HG03565 (cell line): ENCODE results near the gene FRMPD3.
A peak's percentile ranks its signal among the peaks of the same experiment; 100 is the strongest.
"Not testable (repeated sequence)": the region's sequence is repeated elsewhere in the genome, so short reads cannot be mapped to it uniquely, and the experiment has no call there.

ENCODE experiments used
- ATAC-seq: cut with Tn5 transposase; IDR thresholded peaks from one replicate; pipeline ENCODE4 v1.9.1; 2021; ENCODE audit warnings: mild to moderate bottlenecking, moderate library complexity; ENCODE audit not compliant: unreplicated experiment

The FRMPD3 gene

DNA sequence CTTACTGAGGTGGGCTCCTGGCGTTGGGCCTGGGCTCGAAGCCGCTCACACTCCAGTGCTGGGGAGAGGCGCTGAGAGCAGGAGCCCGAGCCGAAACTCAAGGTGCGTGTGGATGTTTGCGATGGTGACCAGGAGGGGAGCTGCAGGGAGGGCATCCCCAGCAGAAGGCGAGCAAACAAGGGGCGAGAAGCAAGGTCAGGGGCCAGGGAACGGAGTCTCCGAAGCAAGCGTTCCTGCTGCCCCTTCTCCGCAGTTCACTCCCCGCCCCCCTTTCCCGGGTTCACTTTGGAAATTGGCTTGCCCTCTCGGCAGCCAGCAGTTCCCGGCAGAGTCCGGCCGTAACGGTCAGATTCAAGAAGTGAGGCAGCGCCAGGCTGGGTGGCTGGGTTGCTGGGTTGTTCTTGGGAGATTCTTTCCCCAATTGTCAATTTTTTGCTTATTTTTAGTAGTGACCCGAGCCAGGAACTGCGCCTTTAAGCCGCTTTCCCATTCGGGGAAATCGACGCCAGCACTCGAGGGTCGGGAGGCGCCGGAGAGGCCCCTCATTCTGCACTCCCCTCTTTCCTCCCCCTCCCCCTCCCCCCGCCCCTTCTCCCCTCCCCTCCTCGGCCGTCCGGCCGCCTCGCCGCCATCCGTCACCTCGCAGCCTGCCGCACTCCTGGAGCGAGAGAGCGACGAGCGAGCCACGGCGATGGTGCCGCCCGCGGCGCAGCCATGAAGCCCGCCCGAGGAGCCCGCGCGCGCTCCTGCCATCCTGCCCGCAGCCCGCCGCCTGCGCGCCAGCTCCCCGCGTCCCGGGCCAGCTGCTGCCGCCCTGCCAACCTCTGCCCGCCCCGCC lies at the start of gene FRMPD3:
TSS of gene FRMPD3 (plus strand) at position 655 of the 838 bp plus-strand sequence. CDS start 76,937 bp downstream, outside the sequence.
- ATAC-seq: no peak

- ATAC-seq: no peak
Measured at GRCh38 chrX:107420571-107420970, 28.9 kb upstream of the FRMPD3 start.

GRCh38 chrX:107421337-107421861 lies 28.1 kb upstream of the FRMPD3 start:
- ATAC-seq: no peak

GRCh38 chrX:107429090-107429489 lies 20.4 kb upstream of the FRMPD3 start:
- no peak for ATAC-seq

GRCh38 chrX:107440187-107440586 lies 9.3 kb upstream of the FRMPD3 start:
- no peak for ATAC-seq

- ATAC-seq: no peak
Measured at GRCh38 chrX:107440692-107441091, 8.8 kb upstream of the FRMPD3 start.

DNA sequence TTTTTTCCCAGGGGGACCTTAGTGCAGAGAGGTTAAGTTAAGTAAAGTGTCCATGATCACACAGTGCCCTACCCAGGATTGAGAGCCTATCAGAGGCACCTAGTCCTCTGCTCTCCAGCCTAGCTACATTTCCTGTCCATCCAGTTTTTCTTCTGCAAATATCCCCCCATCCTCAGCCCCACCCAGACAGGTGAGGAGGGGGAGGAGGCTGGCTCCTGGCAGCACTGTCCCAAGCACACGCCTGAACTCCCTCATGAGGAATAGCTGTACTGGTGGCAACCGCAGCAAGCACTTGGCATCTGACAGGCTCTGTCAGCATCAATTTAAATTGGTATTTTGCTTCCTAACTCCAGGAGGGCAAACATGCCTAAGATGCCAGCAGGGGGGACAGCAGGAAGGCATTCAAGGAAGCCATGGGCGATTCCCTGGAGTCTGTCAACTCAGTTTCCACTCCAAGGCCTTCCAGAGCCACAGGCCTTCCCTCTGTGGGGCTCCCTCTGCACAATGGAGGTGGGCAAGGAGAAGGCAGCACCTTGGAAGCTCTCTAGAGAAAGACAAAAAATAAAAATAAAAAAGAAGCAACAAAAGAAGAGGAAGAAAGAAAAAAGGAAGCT lies 6.4 kb upstream of the FRMPD3 start:
- ATAC-seq: no peak

DNA sequence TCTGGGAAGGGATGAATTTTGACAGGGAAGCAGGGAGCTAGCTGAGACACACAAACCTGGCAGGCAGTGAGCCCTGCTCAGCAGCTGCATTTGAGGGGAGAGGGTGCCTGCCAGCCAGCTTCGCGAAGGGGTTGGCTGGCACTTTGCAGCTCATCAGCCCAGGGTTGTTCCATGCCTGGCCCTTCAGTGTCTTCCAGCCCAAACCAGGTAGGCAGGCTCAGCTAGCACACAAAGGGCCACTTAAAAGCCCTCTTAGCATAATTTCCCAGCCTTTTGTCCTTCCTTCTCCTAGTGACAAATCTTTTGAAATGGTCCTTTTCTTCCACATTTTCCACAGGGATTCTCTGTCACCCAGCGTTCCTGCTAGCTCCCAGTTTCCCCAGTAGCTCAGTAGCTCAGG lies 4.3 kb upstream of the FRMPD3 start:
- ATAC-seq: no peak

DNA sequence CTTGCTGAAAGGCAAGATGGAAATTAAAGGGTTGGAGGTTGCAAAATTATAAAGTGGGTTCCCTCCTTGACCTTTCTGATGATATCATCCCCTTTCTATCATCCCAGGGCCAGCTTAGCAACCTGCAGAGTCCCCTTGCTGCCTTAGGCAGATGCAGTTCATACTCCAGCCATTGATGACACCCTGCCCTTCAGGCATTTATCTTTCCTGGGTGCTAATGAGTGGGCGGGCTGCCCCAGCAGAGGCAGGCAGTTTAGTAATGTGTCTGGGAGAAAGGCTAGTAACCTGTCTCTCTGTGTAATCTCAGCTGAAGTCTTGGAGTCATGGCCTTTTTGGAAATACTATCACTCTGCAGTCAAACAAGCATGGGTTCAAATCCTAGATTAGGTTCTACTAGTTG lies 3.8 kb upstream of the FRMPD3 start:
- ATAC-seq: no peak

- no peak for ATAC-seq
Measured at GRCh38 chrX:107447642-107448041, 1.8 kb upstream of the FRMPD3 start.

GRCh38 chrX:107448625-107448997 lies 841 bp upstream of the FRMPD3 start:
- no peak for ATAC-seq

- no peak for ATAC-seq
Measured at GRCh38 chrX:107450823-107451509, 1.5 kb downstream of the FRMPD3 start.

GRCh38 chrX:107451731-107452130 lies 2.3 kb downstream of the FRMPD3 start:
- no peak for ATAC-seq

GRCh38 chrX:107452581-107452980 lies 3.1 kb downstream of the FRMPD3 start:
- no peak for ATAC-seq

DNA sequence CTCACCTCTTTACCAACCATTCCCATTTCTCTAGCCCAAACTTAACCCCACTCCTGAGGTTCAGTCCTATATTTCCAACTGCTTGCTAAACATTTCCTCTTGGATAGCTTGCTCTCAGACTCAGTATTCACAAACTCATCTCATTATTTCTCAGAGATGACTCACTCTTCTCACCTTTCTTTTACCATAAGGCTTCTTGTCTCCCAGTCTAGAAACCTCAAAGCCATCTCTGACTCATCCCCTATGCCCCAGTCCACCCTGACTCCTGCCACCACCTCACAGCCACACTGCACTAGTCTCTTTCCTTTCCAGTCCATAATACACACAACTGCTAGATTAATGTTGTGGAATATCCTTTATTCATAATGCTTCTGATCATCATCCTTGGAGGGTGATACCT lies 4.8 kb downstream of the FRMPD3 start:
- ATAC-seq: peak; percentile 95

- no peak for ATAC-seq
Measured at GRCh38 chrX:107457289-107457688, 7.8 kb downstream of the FRMPD3 start.

- peak; percentile 94 for ATAC-seq
Measured at GRCh38 chrX:107465932-107466620, 16.6 kb downstream of the FRMPD3 start.

GRCh38 chrX:107467271-107467670 lies 17.8 kb downstream of the FRMPD3 start:
- ATAC-seq: no peak

GRCh38 chrX:107470198-107470597 lies 20.7 kb downstream of the FRMPD3 start:
- no peak for ATAC-seq

- ATAC-seq: no peak
Measured at GRCh38 chrX:107470971-107471370, 21.5 kb downstream of the FRMPD3 start.

- ATAC-seq: not testable (repeated sequence)
Measured at GRCh38 chrX:107471420-107471819, 22.0 kb downstream of the FRMPD3 start.
